Measurements from ENCODE around the gene SLC25A48. TPM values are rescaled to one million over a fixed set of nuclear protein-coding genes. Genes with fewer than 3 reads are reported as not detected.

Gene SLC25A48, protein sequence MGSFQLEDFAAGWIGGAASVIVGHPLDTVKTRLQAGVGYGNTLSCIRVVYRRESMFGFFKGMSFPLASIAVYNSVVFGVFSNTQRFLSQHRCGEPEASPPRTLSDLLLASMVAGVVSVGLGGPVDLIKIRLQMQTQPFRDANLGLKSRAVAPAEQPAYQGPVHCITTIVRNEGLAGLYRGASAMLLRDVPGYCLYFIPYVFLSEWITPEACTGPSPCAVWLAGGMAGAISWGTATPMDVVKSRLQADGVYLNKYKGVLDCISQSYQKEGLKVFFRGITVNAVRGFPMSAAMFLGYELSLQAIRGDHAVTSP
- total RNA-seq, result not detected in 2 replicates

- no peaks in the 10 kb centered on the region for H3K4me1 ChIP-seq (ENCODE audit: insufficient read depth, low read length)
- no peak within 1 kb of the TSS for H2AFZ ChIP-seq (ENCODE audit: low read length)
- H3K79me2 ChIP-seq (ENCODE audit: insufficient read depth, low read length), result no peaks in the 10 kb centered on the region
- H4K20me1 ChIP-seq (ENCODE audit: insufficient read depth, low read length), result no peaks in the 10 kb centered on the region
- H3K4me3 ChIP-seq (ENCODE audit: insufficient read depth, low read length), result peak within 1 kb of the TSS; percentile 33
- H3K27me3 ChIP-seq (ENCODE audit: insufficient read depth, low read length), result peaks cover 30% of the 10 kb centered on the region
- TF ChIP-seq, protein P1, sequence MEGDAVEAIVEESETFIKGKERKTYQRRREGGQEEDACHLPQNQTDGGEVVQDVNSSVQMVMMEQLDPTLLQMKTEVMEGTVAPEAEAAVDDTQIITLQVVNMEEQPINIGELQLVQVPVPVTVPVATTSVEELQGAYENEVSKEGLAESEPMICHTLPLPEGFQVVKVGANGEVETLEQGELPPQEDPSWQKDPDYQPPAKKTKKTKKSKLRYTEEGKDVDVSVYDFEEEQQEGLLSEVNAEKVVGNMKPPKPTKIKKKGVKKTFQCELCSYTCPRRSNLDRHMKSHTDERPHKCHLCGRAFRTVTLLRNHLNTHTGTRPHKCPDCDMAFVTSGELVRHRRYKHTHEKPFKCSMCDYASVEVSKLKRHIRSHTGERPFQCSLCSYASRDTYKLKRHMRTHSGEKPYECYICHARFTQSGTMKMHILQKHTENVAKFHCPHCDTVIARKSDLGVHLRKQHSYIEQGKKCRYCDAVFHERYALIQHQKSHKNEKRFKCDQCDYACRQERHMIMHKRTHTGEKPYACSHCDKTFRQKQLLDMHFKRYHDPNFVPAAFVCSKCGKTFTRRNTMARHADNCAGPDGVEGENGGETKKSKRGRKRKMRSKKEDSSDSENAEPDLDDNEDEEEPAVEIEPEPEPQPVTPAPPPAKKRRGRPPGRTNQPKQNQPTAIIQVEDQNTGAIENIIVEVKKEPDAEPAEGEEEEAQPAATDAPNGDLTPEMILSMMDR (IDR thresholded peaks at IDR 0.05; ENCODE audit: extremely low read depth, low read depth, low read length), result peak; percentile 53
- H3K36me3 ChIP-seq (ENCODE audit: insufficient read depth, low read length), result no peaks in the 10 kb centered on the region
- peak within 1 kb of the TSS; percentile 27 for H3K4me2 ChIP-seq (ENCODE audit: insufficient read depth, low read length)
- H3K9me3 ChIP-seq (ENCODE audit: low read depth, low read length), result no peaks in the 10 kb centered on the region
- H3K27ac ChIP-seq (ENCODE audit: low read depth, low read length), result no peak within 1 kb of the TSS
- DNase-seq (ENCODE audit: insufficient read length, low spot score, missing footprints), result no peak
Observed at GRCh38 chr5:135834639-135835529, at the start of gene SLC25A48. SLC25A48 (plus strand) TSS chr5:135834663; CDS start chr5:135834848, 185 bp downstream.

DNA sequence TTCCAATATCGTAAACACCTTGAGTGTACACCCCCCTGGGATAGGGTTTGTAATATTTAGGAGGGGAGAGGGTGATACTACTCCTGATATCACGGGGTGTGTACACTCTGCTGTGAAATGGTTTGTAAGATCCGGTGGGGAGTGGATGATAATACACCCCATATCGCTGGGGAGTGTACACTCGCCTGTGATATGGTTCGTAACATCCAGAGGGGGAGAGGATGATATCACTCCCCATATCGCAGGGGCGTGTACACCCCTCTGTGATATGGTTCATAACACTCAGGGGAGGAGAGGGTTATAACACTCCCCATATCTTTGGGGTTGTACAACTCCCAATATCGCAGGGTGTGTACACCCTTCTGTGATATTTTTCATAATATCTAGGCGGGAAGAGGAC, 33.8 kb upstream of the SLC25A48 start:
- Histone ChIP-seq H3K27ac (ENCODE audit: low read depth, low read length) (no peak overlapping the region), H3K36me3 (ENCODE audit: insufficient read depth, low read length) (no peaks in the 10 kb centered on the region), H3K27me3 (ENCODE audit: insufficient read depth, low read length) (no peaks in the 10 kb centered on the region), H3K4me2 (ENCODE audit: insufficient read depth, low read length) (no peak overlapping the region), H3K4me1 (ENCODE audit: insufficient read depth, low read length) (no peaks in the 10 kb centered on the region), H2AFZ (ENCODE audit: low read length) (no peak overlapping the region), H3K4me3 (ENCODE audit: insufficient read depth, low read length) (no peak overlapping the region), H3K79me2 (ENCODE audit: insufficient read depth, low read length) (no peaks in the 10 kb centered on the region), H4K20me1 (ENCODE audit: insufficient read depth, low read length) (no peaks in the 10 kb centered on the region), H3K9me3 (ENCODE audit: low read depth, low read length) (no peaks in the 10 kb centered on the region)
- DNase-seq (ENCODE audit: insufficient read length, low spot score, missing footprints), result no peak
- TF ChIP-seq, protein P1 (IDR thresholded peaks at IDR 0.05; ENCODE audit: extremely low read depth, low read depth, low read length), result no peak

DNA sequence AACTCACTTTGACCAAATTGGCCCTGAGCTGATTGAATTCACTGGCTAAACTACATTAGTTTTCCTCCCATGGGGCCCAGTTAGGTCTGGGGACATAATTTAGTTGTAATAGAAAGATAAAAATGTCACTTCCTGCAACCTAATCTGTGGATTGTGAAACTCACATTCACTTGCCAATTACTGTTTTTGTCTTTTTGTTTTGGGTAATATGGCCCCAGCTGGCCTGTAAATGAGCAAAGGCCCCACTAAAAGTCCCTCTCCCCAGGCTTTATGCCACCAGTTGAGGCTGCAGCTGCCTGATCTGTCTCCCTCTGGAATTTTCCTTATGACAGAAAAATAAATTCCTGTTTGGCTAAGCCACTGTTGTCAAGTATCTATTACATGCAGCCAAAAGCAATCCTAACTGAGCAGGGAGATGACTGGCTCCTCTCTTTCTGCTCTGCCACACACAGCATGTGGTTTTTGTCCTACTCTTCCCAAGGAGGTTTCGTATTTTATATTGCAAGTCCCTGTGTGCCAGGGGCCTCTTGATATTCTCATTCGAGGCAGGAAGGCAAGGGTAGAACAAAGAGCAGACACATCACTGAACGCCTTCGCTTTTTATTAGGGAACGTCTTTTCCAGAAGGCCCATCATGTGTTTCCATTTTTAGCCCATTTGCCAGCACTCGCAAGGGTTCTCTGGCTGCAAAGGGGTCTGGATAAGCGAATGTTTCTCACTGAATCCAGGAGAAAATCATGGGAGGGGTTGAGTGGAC, 24.1 kb upstream of the SLC25A48 start:
- no peaks in the 10 kb centered on the region for H3K36me3 ChIP-seq (ENCODE audit: insufficient read depth, low read length)
- H3K27me3 ChIP-seq (ENCODE audit: insufficient read depth, low read length), result no peaks in the 10 kb centered on the region
- H3K9me3 ChIP-seq (ENCODE audit: low read depth, low read length), result no peaks in the 10 kb centered on the region
- no peak overlapping the region for H2AFZ ChIP-seq (ENCODE audit: low read length)
- H3K4me3 ChIP-seq (ENCODE audit: insufficient read depth, low read length), result no peak overlapping the region
- no peak overlapping the region for H3K4me2 ChIP-seq (ENCODE audit: insufficient read depth, low read length)
- no peaks in the 10 kb centered on the region for H4K20me1 ChIP-seq (ENCODE audit: insufficient read depth, low read length)
- no peak overlapping the region for H3K27ac ChIP-seq (ENCODE audit: low read depth, low read length)
- DNase-seq (ENCODE audit: insufficient read length, low spot score, missing footprints), result peak; percentile 37
- TF ChIP-seq, protein P1 (IDR thresholded peaks at IDR 0.05; ENCODE audit: extremely low read depth, low read depth, low read length), result no peak
- H3K79me2 ChIP-seq (ENCODE audit: insufficient read depth, low read length), result no peaks in the 10 kb centered on the region
- no peaks in the 10 kb centered on the region for H3K4me1 ChIP-seq (ENCODE audit: insufficient read depth, low read length)
